GM19452 (cell line): ENCODE data around the gene SLC12A7.
"Not testable (repeated sequence)": the region's sequence is repeated elsewhere in the genome, so short reads cannot be mapped to it uniquely, and the experiment has no call there.

Source experiments
- ATAC-seq: cut with Tn5 transposase; IDR thresholded peaks from one replicate; pipeline ENCODE4 v1.9.1; 2021; ENCODE audit not compliant: unreplicated experiment

SLC12A7 gene

DNA sequence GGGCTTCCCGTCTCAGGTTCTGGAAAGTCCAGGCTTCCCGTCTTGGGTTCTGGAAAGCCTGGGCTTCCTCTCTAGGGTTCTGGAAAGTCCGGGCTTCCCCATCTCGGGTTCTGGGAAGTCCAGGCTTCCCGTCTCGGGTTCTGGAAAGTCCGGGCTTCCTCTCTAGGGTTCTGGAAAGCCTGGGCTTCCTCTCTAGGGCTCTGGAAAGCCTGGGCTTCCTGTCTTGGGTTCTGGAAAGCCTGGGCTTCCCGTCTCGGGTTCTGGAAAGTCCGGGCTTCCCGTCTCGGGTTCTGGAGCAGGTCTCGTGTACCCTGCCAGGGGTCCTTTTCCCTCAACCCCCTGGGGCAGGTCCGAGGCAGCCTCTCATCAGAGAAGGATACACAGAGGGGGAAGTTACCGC lies 28.8 kb downstream of the SLC12A7 start:
- ATAC-seq, result not testable (repeated sequence)

DNA sequence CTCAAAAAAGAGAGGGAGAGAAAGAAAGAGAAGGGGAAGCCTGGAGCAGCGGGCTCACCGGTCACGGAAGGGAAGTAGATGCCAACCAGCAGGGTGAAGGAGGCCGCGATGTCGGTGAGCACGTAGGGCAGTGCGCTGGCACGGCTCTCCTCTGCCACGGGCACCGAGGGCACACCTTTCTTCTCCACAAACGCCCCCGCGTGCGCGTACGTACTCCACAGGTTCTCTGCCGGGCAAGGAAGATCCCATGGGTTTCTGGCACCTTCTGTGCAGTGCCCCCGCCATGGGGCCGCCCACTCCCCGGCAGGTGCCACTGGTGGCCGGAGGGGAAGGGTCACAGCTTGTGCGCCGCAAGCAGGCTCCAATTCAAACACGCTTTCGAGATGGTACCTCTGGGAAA lies 30.3 kb downstream of the SLC12A7 start:
- ATAC-seq, result no peak

DNA sequence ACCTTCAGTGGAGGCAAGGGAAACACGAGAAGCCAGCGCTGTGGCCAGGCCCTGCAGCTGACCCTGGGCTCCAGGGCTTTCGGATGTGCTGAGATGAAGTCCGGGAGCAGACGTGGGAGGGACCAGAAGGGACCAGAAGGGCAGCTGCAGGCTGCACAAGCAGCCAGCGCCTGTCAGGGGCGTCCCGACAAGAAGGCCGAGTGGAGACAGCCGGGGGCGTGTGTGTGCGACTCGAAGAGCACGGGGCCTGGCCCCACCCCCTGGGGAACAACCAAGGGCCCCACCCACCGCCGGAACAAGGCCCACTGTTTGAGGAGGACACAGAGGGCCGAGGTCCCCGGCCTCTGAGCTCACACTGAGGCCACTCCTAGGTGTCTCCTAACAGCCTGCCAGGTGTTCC lies 31.4 kb downstream of the SLC12A7 start:
- ATAC-seq, result no peak

DNA sequence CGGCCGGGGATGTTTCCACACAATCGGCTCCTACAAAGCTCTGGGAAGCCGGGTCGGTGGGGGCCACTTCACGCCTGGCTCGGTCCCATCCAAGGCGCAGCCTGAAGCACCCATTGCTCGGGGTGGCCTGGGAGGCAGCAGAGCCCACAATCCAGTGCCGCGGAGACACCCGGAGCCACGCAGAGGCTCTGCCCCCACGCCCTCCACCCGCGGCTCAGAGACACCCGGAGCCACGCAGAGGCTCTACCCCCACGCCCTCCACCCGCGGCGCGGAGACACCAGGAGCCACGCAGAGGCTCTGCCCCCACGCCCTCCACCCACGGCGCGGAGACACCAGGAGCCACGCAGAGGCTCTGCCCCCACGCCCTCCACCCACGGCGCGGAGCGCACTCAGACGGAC lies 31.9 kb downstream of the SLC12A7 start:
- ATAC-seq, result no peak

DNA sequence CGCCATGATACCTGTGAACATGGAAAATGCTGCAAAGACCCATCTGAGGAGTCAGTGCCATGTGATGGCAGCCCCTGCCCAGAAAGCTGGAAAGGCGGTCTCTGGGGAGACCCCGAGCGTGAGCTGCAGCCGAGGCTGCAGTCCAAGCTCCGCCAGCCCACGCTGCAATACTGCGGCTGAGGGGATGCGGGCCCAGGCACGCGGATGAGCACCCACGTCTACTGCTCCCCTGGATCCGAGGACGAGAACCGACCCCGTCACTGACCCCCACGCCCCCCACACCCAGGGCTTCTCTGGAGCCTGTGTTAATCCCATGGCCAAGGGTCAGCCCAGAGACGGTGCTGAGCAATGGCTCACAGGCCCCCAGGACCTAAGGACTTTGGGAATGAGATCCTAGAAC lies 32.4 kb downstream of the SLC12A7 start:
- ATAC-seq, result no peak

DNA sequence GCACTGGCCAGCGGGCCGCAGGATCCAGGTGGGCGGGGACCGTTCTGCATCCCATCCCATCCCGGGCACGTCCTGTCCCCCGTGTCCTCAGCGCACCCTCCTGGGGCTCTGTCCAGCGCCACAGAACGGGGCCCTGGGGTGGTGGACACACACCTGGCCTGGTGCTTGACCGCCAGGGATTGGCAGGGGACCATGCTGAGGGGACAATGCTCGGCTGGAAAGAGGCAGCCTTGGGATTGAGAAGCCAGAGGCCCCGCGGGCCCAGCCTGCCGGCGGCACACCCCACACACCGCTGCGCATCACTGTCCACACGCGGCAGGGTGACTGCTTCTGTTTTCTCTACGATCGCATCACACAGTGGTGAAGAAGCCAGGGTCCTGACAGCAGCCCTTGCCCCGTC lies 33.0 kb downstream of the SLC12A7 start:
- no peak for ATAC-seq

DNA sequence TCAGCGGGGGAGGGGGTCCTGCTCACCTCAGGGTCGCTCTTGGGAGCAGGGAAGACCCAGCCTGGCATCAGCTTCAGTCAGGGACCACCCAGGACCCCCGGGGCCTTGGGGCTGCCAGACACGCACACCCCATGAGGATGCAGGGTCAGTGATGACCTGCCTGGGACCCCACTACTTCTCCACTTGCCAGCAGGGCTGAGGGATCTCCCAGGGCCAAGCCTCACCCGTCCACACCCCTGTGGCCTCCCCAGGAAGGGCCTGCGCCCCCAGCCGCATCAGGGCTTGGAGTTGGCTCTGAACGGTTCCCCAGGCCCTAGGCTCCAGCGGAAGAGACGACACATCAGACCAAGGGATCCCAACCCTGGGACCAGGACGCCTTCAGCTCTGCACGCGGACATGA lies 33.7 kb downstream of the SLC12A7 start:
- ATAC-seq, result no peak

DNA sequence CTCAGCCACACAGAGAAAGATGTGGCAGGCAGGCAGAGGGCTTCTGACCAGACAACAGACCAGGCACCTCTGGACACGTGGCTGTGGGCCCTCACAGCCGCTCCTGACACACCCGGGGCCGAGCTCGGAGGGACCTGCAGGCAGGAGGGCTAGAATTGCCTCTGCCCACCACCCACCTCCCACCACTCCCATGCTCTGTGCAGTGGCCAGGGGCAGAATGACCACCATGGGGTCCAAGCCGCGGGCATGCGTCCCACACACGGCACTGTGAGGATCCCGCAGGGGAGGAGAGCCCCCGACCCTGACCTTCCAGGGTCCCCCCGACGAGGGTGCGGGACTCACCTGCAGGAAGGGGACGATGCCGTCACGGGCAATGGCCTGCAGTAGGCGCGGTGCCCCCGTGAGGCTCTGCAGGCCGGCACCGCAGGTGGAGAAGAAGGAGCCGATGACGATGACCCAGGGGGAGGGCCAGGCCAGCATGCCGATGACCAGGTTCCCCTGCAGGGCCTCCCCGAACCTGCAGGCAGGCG lies 34.3 kb downstream of the SLC12A7 start:
- no peak for ATAC-seq

DNA sequence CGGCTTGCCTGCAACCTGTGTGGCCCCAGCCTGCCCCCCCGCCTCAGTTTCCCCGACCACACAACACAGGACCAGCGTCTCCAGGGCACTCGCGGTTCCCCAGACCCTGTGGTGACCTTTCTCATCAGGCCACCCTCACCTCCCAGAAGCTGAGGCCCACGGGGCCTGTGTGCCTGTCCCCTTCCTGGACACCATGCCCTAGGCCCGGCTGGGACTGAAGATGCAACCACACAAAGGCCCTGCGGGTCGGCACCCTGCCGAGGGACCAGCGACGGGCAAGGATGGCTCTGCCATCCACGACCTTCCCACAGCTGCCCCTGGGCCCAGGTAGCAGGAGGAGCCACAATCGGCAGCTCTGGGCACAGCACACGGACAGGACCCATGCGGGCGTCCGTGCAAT lies 34.8 kb downstream of the SLC12A7 start:
- no peak for ATAC-seq

DNA sequence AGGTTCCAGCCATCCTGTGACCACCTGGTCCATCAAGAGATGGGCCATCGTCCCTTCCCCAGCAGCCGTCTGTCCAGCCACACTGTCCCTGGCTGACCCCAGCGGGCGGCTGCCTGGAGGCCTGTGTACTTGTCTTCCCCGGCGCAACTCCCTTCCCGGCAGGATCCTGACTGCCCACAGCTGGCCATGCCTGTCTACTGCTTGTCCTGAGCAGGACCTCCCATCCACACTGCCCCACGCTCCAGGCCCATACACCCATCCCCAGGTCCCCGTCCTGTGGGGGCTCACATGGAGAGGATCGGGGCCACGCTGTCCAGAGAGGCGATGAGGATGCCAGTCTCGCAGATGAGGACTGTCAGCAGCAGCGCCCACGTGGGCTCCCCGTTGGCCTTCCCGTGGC lies 35.5 kb downstream of the SLC12A7 start:
- ATAC-seq, result no peak

DNA sequence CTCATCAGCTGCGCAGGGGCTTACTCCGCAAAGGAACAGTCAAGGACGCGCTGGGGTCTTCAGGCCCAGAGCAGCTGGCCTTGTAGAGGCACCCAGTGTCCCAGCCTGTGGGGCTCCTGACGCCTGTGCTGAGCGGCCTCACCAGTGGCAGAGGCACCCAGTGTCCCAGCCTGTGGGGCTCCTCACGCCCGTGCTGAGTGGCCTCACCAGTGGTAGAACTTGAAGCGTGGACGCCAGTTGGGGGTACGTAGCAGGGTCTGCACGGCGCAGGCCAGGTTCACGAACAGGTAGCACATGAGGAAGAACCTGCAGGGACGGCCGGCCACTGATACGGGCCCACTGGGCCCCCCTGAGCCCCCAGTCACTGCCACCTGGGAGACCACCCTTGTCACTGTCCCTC lies 35.9 kb downstream of the SLC12A7 start:
- ATAC-seq, result no peak

DNA sequence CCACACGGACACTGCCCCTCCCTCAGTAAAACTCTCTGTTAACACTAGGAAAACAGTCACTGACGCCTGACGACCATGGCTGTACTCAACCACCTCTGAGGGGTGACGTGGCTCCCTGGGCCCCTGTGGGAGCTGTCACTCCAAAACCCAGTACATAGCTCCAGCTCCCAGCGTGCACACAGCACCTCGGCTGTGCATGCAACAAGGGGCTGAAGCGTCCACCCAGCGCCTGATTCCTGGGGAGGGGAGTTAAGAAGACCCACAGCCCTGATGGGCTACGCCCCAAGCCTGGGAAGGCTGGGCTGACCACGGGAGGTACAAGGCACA lies 36.3 kb downstream of the SLC12A7 start:
- ATAC-seq, result no peak

DNA sequence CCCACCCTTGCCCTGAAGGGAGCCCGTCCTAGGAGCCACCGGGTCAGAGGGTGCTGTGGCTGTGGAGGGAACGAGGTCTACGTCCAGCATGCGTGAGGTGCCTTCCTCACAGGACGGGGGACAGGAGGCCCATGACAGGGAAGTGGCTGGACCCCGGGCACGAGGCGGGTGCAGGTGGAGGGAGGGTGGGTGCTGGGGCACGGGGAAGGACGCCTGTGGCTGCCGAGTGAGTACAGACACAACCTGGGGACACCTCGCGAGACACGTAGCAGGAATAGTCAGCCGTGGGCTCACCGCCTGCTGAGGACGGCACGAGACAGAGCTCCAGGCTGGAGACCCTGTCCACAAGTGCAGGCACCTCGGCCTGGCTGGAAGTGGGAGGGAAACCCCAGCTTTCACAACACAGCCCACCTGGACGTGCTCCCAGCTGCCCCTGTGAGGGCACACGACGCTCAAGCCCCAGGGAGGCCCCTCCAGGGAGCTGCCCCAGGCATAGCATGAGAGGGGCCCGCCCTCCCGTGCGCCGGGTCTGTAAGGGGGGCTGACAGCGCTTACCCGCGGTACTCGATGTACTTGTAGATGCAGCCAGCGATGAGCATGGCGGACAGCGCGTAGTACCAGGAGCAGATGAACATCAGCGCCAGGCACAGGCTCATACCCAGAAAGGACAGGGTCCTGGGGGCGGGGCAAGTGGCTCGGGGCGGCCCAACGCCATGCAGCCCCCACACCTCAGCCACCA lies 36.9 kb downstream of the SLC12A7 start:
- ATAC-seq, result no peak

DNA sequence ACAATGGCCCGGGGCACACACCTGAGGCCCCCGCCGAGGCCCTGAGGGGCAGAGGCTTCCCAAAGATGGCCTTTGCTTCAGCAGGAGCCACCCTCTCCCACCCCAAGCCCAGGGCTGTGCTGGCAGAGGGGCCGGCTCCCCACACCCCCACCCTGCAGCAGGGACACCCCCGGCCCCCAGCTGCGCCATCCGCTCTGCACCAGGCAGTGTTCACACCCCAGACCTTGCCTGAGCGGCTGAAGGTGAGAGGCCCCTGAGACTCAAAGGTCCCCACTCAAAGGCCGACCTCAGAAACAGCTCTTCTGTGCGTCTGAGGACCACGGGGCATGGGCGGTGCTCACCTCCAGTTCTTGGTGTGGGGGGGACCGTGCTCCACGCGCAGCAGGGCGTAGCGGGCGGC lies 37.6 kb downstream of the SLC12A7 start:
- ATAC-seq, result no peak

DNA sequence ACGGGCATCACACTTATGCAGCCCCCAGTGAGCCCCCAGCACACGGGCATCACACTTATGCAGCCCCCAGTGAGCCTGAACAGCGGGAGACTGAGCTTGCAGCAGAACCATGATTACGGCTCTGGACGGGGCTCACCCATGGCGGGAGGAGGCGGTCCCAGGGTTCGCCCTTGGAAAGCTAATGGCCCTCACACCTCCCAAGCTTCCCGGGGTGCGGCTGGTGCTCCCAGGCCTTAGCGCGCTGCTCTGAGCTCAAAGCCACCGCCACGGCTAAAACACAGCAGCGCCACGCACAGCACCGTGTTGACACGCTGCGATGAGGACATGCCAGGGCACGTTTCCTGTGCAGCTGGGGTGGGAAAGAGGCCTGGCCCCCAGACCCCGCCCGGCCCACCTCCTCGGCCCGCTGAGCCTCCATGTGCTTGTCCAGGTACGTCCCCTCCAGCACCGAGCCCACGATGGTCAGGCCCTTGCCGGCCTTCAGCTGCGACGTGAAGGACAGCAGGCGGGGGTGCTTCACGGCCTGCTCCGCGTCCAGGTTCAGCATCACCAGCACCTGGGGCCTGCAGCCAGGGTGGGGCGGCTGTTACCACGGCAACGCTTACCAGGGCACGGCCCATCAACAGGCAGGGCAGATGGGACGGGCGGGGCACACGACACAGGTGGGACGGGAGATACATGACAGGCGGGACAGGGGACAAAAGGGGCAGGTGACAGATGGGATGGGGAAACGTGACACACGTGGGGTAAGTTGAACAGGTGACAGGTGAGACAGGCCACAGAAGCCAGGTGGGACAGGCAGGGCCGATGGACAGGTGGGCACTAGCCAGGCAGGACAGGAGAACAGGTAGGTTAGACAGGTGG lies 38.4 kb downstream of the SLC12A7 start:
- no peak for ATAC-seq

DNA sequence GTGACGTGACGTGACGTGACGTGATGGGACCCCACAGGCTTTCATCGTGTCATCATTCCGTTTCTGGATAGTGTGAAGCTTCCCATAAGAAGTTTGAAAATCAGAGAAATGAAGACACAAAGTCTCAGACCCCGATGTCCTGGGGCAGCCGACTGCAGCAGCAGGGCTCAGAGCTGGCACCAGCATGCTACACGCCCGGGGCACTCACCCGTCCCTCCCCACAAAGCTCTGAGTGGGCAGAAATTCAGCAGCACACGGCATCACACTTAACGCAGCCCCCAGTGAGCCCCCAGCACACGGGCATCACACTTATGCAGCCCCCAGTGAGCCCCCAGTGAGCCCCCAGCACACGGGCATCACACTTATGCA lies 42.2 kb downstream of the SLC12A7 start:
- ATAC-seq, result no peak

DNA sequence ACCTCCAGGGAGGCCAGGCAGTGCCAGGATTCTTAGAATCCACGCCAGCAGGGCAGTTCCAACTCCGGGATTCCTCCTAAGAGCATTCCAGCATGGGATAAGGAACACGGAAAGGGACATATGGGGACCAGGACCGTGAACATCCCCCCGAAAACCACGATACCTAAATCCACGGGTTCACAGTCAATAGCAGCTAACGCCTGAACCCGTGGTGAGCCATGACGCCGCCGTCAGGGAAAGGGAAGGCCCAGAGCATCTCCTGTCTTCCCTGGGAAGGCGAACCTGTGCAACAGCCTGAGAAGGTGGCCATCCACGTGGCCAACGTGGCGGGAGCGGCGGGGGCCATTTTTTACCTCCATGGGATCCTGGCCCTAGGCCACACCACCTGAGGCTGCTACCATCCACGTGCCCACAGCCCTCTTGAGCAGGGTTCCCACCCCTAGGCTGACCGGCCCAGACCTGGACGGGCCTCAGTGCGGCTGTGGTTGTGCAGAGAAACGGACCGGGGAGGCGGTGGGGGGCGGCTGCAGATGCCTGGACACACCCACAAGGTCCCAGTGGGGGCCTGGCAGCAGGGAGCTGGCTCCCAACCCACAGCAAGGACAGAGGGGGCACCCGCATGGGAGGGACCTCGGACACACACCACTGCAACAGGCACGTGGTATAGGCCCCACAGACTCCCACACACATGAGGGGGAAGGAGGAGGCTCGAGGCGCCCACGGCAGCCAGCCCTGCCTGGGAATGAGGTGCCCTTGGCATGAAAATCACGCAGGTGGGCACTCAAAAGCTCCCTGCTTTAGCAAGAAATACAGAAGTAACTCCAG lies 42.8 kb downstream of the SLC12A7 start:
- no peak for ATAC-seq

DNA sequence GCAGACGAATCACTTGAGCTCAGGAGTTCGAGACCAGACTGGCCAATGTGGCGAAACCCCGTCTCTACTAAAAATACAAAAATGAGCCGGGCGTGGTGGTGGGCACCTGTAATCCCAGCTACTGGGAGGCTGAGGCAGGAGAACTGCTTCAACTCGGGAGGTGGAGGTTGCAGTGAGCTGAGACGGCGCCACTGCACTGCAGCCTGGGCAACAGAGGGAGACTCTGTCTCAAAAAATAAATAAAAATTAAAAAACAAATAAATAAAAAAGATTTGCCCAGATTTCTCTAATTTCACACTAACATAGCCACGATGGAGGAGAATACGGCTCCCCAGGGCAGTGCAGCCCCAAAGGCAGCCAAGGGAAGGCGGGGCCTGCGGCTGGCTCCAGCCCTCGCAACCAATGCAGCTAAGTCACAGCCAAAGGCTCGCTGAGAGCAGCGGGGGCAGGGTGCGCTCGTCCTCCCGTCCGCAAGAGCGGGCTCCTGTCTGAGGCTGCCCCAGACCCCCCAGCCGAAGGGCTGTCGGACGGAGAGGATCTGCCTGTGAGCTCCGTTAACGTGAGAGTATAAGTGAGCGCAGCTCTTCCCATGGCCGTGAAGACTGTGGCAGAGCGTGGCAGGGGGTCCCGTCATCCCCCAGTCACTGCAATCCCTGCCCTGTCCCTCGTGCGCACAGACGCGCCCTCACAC lies 43.5 kb downstream of the SLC12A7 start:
- ATAC-seq, result no peak

DNA sequence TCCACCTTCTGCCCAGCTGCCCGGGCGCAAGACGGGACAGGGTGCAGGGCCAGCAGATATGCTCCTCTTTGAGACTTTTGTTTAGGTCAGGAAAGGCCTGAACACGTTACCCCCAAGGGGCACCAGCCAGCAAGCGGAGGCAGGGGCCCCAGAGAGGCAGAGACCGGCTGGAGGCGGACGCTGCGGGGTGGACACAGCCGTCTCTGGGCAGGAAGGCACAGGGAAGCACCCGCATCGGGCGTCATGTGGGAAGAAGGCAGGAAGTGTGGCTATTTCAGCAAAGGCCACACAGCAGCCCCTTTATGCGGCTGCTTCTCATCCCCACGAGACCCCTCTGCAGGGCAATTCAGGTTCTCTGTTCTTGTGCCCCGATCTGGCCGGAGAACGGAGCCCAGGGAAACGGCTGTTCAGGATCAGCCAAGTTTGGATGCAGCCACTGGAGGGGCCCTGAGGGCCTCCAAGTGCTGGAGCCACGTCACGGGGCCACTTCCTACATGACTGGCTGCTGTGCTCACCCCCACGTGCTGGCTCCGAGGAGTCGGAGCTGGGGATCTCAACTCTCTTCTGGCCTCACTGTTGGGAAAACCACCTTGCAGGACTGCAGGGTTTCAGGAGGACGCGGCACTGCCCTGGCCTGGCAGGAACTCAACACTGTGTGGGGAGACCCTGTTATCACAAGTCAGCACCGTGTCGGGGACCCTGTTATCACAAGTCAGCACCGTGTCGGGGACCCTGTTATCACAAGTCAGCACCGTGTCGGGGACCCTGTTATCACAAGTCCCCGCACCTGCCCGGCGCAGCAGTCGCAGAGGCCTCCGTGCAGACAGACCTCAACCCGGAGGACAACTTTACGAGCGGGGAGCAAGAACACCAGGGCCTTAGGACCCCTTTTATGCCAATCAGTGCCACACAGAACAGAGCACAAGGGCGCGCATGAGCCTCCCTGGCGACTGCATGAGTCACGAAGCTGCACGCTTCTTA lies 44.4 kb downstream of the SLC12A7 start:
- ATAC-seq, result no peak

DNA sequence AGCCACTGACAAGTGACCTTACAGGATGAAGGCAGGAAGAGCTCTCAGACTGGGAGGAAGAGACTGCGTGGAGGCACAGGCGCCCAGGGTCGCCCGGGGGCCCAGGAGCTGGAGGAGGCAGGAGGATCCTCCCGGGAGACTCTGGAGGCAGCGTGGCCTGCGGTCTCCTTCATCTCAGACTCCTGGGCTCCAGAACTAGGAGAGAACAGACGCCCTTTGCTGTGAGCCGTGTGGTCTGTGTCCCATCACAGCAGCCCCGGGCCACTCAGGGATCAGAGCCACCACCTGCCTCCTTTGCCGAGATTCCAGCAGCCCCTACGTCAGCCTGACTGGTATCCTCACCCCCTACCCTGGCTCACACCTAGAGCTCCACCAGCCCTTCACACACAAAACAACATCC lies 45.2 kb downstream of the SLC12A7 start:
- ATAC-seq, result no peak
